Stimulated activated CD8-positive, alpha-beta memory T cell treated with anti-CD3 and anti-CD28 coated beads, Interleukin-15, amount 100 ng/mL, for 48 hours (primary cell): ENCODE data around the gene PACSIN2.
"Not testable (repeated sequence)": the region's sequence is repeated elsewhere in the genome, so short reads cannot be mapped to it uniquely, and the experiment has no call there.

ENCODE experiments used
- DNase-seq, 2 donors: peaks; one replicate each; pipeline ENCODE4 v3.0.0-alpha.2; 2020; ENCODE audit warnings: low read depth in 2 of 2

The PACSIN2 gene, protein sequence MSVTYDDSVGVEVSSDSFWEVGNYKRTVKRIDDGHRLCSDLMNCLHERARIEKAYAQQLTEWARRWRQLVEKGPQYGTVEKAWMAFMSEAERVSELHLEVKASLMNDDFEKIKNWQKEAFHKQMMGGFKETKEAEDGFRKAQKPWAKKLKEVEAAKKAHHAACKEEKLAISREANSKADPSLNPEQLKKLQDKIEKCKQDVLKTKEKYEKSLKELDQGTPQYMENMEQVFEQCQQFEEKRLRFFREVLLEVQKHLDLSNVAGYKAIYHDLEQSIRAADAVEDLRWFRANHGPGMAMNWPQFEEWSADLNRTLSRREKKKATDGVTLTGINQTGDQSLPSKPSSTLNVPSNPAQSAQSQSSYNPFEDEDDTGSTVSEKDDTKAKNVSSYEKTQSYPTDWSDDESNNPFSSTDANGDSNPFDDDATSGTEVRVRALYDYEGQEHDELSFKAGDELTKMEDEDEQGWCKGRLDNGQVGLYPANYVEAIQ

DNA sequence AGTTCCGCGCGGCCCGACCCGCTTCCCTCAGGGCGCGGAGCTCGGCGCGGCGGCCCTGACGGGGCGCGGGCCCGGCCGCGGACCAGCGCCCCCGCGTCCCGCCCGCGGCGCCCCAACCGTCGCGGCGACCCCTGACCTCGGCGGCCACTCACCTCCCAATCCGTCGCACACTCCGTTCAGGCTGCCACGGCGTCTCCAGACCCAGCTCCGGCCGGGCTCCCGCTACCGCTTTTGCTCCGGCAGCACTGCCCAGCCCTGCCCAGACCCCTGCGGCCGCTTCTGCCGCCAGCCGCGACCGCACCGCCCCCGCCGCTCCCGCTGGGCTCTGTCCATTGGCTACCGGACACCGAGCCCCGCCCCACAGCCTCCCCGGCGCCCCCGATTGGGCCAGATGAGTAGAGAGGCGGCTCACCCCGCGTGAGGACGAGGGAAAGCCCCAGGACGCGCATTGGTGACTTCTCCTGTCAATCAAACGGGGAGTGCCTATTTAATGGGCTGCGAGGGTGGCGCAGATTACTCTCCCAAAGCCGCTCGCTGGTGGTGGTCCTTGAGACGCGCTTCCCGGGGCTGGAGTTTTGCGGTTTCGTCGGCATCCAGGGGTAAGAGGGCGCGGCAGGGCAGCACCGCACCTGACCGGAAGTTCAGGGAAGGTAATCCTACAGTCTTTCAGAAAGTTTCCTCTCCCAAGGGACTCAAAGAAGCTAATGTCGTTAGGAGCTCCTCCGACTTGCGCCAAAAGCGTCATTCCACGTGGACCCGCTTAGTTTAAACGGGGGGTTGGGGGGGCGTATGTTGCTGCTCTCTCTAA is at the start of gene PACSIN2:
Gene PACSIN2 (minus strand): TSS at position 281 of the 808 bp plus-strand sequence. CDS start 103,069 bp downstream, outside the sequence.
- peak; percentile 98 to 99 for DNase-seq

DNA sequence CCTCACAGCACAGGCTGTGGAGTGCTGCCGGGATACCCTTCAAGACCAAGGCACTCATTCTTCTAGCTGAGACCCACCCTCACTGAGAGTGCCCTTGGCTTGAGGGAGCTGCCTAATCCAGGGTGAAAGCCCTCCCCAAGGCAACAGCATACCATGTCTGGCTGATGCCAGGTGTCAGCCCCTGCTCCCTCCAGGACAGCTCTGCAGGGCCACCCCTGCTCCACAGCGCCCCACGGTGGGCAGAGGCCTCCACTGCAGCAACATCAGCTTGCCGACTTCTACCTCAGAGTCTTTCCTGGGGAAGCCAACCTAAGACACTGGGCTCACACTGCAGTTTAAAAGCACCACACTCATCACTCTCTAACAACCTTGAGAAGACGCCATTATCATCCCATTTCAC is 45.2 kb upstream of the PACSIN2 start:
- DNase-seq, result peak; percentile 27 to 36

DNA sequence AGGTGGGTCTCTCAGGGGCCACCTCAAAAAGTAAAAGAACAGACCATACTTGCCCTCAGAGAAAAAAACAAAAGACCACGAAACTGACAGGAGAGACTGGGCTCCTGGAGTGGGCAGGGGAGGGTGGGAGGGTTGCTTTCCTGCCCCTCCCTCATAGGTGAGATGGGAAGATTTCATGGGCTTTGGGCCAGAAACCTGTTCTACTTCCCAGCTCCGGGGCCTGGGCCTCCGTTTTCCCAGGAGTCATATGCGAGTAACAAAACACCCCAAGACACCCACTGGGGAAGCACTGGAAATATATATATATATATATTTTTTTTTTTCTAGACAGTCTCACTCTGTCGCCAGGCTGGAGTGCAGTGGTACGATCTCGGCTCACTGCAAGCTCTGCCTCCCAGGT is 42.7 kb upstream of the PACSIN2 start:
- no peak for DNase-seq

DNA sequence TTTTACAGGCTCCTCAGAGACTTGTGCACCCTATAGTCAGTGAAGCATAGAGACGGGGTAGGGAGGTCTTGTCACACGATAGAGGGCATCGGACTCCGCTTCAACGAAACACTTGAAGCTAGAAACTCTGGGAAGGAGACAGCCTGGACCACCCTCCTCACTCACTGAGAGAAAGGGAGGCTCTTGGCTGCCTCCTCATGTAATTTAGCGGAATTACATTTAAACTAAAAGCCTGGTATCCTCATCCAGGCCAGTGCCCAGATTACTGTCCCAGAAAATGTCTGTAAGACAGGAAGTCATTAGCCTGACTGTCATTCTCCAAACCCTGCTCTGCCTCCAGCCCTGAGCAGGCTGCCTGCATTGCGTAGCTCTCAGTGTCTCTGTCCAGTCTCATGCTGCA is 38.2 kb upstream of the PACSIN2 start:
- no peak for DNase-seq

DNA sequence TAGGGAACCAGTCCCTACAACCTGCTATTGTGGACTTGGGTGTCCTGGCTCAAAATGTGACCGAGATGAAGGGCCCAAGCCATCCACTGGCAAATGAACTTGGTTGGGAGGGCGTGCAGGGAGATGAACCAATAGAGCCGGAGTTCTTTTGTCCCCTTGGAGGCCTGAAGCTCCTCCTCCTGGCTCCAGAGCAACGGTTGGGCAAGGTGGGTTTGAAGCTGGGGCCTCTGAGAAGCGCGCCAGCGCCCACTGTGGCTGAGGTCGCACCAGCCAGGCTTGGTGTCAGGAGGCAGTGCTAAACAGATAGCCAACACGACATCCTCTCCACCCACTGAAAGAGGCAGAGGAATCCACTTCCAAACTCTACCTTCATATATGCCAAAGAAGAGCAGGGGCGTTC is 36.0 kb upstream of the PACSIN2 start:
- DNase-seq, result no peak

DNA sequence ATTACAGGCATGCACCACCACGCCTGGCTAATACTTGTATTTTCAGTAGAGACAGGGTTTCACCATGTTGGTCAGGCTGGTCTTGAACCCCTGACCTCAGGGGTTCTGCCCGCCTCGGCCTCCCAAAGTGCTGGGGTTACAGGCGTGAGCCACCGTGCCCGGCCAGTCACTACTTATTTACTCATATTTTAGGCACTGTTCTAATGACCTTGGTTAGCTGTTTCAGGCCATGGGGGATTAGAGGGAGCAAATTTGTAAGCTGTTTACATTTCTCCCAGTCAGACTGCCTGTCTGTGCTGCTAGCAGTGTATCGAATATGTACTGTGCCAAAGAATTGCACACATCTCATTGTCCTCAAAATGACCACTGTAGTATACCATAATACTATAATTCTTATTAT is 32.7 kb upstream of the PACSIN2 start:
- no peak for DNase-seq

DNA sequence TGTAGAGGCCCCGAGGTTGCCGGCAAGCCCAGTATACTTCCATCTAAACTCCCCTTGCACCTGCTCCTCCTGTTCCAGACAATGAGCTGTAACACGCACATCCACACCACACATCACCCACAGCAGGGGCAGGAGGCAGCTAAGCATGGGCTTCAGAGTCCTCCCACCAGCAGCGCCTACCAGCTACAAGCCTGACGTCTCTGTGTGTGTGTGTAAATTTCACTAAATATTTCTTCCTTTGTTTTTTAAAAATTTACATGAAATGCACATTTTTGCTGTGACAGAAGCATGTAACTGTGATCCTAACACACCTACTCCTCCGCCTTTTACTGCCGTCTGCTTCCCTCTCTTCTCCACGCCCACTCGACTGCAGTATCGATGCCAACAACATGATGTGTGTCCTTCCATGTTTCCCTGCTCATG is 29.4 kb upstream of the PACSIN2 start:
- DNase-seq, result no peak

DNA sequence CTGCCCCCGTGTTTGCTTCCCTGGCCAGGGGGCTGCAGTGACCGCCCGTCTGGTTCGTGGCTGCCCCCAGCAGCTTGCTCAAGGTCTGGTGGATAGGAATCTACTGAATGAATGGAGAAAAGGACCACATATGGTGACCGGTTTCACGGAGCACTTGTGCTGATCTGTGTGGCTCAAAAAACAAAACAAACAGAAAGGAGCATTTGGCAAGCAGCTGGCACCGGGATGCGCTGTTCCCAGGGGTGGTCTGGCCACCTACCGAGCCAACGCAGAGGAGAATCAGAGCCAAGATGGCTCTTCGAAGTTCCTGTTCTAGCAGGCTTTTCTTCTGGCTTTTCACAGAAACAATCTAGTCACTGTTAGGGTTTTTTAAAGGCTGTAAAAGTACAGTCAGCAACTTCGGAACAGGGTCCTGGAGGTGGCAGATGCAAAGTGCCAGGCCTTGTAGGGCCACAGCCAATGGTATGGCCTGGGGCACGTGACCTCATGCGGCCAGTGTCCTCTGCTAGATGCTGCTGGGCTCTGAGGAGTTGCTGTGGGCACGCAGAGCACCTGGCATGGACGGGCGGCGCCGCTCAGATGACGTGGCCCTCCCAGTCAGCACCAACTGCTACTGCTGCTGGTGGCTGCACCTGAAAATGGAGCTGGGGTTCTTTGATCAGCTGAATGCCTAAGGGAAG is 27.3 kb upstream of the PACSIN2 start:
- no peak for DNase-seq

DNA sequence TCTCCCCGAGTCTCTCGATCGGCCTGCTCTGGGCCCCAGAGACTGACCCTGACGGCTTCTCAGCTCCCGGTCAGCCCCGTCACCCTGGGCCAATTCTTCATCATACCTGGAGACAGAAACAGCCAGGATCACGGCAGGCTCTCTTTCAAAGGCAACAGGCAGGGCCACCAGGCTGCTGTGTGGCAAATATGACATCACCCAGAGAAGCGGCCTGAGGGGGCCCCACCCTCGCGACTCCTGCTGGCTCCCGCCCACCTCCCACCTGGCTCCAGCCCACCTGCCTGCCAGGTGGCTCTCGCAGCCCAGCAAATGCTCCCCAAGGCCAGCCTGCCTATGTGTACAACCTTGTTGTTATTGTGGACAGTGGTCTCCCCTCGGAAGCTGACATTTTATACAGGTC is 24.9 kb upstream of the PACSIN2 start:
- no peak for DNase-seq

DNA sequence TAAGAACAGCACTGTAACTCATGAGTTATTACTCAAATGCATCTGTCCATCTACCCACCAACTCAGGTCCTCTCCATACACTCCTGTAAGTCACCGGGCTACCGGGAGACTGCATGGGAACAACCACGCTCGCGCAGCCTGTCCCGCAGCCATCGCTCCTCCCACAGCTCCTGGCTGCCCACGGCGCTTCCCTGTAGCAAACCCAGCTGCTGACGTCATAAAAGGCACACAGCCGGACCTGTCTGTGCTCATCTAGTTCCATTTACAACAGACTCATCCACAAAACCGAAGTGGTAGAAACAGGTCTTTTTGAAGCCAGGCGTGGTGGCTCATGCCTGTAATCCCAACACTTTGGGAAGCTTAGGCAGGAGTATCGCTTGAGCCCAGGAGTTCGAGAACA is 23.4 kb upstream of the PACSIN2 start:
- DNase-seq, result no peak

DNA sequence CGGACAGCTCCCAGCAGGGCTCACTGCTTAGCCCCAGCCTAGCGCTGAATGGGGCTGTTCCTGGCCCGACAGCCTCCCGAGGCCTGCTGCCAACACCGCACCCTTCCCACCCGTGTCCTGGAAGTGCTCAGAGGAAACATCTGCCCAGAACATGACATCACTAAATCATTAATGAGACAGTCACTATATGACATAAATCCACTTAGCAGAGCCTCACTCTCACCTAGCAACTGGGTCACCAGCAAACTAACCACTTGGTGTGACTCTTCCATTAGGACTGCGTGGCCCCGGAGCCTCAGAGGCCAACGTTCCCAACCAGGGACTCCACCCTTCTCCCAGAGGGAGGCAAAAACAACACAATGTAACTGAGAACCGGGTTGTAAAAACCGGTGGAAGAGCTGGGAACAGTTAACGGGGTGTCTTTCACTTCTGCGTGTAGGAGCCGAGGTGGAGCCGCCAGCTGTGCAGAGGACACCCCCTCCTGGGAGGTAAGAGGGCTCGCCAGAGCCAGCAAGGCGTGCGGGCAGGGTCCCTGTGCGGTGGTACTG is 21.4 kb upstream of the PACSIN2 start:
- DNase-seq, result no peak

DNA sequence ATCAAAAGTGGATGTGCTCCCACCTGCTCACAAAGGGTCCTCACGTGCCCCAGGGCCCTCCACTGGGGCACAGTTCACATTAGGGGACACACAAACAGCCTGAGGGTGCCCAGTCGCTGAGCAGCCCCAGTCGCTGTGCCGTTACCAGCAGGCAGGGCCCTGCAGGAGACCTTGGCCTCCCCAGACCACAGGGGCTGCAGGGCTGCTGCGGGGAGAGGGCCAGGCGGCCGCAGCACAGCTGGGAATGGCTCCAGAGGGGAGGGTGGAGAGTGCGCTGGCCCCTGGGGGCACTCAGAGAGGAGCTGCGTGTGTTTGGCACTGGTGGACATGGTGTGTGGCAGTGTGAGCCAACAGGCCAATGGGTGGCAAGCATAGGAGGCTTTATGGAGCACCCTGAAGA is 20.3 kb upstream of the PACSIN2 start:
- DNase-seq, result no peak

DNA sequence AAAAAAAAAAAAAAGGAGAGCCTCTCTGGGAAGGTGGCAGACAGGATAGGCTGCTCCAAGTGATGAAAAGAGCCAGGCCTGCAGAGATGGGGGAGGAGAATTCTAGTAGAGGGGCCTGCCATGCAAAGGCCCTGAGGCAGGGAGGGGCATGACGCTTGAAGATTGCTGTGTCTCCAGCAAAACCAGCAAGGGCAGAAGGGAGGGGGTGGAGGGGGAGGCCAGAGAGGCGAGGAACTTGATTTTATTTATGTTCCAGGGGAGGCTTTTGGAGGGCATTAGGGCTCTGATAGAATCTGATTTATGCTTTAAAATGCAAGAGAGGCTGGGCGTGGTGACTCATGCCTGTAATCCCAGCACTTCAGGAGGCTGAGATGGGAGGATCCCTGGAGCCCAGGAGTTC is 16.7 kb upstream of the PACSIN2 start:
- no peak for DNase-seq

DNA sequence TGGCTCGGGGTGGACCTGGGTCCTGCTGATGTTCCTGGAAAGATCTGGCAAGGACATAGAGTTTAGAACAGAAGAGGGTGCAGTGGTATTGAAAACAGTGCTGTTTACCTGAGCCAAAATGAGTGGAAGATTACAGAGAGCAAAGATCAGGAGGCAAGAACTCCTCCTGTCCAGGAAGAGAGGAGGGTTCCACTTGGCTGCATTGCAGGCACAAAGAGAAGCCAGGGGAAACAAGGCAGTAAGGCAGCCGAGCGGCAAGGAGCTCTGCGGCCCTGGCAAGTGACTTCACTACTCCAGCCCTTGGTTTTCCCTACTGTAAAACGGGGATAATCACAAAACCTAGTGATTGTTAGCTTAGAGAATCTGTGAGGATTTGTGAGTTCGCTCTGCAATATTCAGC is 3.7 kb upstream of the PACSIN2 start:
- no peak for DNase-seq

DNA sequence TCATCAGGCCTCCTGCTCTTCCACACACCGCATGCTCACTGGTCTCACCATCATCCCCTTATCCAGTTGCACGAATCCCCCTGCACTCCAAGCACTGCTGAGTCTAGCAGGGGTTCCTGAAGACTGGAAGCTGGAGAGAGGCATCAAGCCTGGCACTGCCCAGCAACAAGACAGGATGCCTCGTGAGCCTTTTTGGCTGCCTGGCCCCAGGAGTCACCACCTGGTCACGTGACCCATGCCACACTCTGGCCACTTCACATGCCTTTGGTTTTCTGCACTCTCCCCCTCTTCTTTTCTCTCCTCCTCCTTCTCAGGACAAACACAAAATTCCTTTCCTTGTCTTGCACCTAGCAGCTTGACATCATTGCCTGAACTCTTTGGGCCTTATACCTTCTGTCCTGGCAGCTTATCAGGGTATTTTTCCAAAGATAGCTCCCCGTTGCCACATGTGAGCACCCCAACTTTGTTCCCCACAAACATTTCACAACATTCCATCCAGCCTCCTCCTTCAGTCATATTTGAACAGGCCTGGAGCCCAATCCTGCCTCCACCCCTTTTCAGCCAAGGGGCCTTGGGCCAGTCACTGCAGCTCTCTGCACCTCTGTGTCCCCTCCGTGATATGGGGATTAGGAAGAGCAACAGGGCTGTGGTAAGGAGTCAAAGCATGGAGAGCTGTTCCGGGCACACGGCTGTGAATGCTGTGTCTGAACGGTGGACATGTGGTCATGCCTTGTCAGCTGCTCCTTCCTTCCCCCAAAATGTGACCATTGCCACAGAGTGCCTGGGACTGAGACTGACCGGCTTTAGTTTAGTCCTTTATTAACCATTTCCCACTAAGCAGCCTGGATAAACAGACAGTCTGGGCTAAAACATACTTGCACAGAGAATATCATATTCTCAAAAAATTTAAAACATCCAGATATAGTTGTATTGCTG is 2.8 kb upstream of the PACSIN2 start:
- no peak for DNase-seq

DNA sequence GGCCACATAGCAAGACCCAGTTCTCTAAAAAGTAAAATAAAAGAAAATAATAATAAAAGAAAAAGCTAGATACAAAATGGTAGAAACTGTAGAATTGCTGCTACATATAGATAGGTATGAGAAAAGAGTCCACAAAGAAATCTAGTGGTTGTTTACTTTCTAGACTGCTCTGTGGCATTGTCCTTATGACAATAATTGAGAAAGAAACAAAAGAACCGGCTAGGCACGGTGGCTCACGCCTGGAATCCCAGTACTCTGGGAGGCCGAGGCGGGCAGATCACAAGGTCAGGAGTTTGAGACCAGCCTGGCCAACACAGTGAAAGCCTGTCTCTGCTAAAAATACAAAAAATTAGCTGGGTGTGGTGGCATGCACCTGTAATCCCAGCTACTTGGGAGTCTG is 1.2 kb upstream of the PACSIN2 start:
- not testable (repeated sequence) for DNase-seq

DNA sequence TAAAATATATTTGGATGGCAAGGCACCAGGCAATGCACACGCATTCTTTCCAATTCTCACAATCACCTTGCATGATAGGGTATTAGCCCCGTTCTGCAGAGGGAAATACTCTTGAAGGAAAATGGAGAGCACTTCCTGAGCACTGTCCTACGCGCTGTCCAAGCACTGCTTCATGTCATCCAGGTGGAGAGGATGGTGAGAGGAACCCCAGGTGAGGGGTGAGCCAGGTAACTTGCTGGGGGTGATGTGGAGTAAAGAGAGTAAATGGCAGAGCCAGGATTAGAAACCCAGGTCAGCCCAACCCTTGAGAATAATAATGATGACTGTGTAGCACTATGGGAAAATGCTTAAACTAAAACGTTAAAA is 711 bp upstream of the PACSIN2 start:
- no peak for DNase-seq

DNA sequence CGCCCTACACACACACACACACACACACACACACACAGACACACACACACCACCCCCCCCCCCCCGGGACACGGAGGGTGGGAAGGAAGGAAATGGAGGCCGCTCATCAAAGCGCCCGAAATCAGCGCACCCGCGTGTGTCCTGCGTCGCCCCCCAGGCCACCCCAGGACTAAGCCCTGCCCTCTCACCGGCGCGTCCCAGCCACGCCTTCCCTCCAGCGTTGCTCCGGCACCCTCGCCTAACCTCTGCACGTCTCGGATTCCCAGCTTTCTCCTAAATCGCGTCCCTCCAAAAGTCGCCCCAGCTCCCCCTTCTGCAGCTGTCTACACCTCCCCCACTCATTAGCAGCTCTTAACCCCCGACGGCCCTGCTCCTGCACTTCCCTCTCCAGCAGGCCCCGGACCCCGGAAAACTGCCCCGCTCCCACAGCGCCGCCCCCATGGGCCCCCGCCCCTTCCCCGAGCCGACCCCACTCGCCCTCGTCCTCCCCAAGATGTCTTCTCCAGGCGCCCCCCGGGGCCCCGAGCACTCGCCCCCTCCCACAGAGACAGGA is 557 bp downstream of the PACSIN2 start:
- DNase-seq, result no peak

DNA sequence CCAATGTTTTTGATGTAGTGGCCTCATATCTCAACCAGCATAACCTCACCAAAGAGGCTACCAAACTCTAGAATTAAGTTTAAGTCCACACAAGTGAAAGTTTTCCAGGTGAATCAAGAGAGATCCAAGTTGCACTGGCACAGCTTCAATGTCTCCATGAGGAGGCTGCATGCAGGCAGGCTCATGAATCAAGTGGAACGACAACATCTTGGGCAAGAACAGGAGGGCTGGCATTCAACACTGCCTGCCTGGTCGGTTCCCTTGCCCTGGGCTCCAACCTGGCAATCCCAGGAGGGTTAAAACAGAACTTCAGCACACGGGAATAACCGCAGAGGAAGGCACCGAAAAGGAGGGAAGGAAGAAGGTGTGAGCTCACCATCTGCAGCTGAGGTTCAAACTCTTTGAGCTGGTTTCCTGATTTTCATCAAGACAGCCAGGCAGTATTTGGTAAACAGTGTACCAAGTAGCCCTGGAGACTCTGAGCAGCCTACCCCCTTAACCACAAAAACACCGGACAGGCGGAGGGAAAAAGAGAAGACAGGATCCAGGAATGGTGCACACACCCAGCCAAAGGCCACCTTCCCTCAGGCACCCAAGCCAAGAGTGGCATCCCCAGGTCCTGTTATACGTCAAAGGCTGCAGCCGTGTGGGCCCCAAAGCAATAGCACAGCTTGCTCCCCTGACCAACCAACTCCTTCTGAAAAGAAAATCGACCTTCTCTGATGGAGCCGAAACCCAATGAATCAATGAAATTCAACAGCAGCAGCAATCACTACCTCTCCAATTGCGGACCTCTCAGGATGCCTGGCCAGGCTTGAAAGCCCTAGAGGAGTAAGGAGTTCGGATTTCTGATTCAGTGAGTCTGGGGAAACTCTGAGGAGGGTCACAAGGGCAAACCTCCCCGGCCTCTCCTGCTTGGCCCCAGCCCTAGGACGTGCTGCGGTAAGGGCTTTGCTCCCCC is 1.3 kb downstream of the PACSIN2 start:
- no peak for DNase-seq

DNA sequence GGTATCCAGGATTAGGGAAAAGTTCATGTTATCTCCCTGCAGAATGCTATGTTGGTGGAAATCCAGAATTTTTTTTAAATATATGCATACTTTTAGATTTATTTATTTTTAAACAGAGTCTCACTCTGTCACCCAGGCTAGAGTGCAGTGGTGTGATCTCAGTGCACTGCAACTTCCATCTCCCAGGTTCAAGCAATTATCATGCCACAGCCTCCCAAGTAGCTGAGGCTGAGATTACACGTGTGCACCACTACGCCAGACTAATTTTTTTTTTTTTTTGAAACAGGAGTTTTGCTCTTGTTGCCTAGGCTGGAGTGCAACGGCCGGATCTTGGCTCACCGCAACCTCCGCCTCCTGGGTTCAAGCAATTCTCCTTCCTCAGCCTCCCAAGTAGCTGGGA is 2.6 kb downstream of the PACSIN2 start:
- no peak for DNase-seq
